Fibroblast of peridontal ligament (primary cell): ENCODE data around the gene PNRC1.
"Not testable (repeated sequence)": the region's sequence is repeated elsewhere in the genome, so short reads cannot be mapped to it uniquely, and the experiment has no call there.

Experiments used
- DNase-seq: peaks from one replicate; pipeline ENCODE4 v3.0.0-alpha.2; 2010; ENCODE audit errors: extremely low read depth

The PNRC1 gene

GRCh38 chr6:89080281-89081128 lies at the start of gene PNRC1:
PNRC1 (plus strand) TSS chr6:89080751; CDS start chr6:89080895, 144 bp downstream.
- DNase-seq: peak; percentile 99

DNA sequence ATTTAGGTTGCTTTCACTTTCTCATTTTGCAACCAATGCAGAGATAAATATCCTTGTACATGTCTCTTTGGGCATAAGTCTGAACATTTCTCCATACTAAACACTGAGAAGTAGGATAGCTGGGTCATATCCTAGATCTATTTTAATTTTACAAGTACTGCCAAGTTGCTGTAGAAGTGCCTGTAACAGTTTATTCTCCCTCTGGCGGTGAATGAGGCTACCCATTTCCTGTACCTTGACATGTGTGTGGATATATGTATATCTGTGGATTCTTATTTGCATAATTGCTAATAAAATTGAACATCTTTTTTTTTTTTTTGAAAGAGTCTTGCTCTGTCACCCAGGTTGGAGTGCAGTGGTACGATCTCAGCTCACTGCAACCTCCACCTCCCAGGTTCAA lies 48.0 kb upstream of the PNRC1 start:
- no peak for DNase-seq

- DNase-seq: no peak
Observed at GRCh38 chr6:89033461-89033860, 47.1 kb upstream of the PNRC1 start.

- not testable (repeated sequence) for DNase-seq
Observed at GRCh38 chr6:89034116-89034515, 46.4 kb upstream of the PNRC1 start.

DNA sequence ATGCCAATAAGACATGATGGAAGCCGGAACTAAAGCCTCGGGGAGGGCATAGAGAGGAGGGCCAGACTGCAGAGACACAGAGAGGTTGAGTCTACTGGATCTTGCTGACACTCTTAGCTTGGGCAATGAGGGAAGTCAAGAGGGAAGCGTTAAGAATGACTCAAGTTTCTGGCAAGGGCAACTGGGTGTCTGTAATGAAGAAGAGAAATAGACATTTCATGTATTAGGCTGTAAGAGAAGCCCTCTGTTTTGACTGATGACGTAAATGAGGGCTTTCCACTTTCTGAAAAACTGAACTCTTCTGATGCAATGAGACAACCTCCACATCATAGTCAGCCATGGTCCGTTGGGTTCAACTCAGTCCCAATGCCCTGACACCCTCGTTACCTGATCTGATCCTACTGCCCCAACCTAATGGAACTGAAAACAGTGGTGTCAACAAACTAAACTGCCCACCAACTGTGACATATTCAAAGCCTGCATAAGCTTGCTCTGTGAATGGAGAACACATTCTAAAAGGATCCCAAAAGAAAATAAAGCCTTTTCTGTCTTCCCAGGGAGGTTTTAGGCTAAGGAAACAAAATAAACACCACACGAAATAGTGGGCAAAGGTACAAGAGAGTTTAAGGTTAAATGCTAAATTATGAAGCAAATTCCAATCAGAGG lies 45.8 kb upstream of the PNRC1 start:
- DNase-seq: peak; percentile 78

DNA sequence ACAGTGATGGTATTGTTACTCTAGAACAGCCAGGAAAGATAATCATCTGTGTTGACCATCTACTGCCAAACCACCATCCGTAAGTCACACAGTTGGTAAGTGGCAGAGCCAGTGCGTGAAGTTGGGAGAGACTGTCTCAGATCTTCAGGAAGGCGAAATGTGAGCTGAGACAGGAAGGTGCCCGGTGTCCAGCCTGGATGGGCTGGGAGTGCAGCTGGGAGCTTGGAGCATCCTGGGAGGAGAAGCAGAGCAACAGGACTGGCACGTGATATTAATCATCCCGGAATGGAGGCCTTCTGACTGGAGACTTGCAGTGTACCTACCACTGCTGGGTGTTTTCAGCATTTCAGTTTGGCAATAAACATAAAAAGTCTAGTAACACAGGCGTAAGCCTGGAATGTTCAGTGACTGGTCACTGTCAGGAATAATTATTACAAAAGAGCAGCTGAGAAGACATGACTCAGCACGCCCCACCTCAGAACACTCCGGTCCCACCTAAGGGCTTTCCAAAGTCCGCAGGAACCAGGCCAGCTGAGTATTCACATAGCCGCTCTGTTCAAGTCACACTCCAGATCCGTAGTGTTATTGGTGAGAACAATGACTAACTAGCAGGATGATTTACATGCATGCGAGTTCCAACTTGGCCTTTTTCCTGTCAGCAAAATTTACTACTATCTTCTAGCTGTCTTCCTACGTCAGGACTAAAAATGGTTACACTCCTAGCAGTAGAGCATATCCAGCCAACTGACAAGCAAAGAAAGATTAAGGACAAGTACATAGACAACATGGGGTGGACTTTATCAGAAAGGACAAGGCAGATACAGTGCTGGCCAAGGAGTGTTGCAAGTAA lies 45.1 kb upstream of the PNRC1 start:
- peak; percentile 98 for DNase-seq

- no peak for DNase-seq
Observed at GRCh38 chr6:89037141-89037900, 43.2 kb upstream of the PNRC1 start.

DNA sequence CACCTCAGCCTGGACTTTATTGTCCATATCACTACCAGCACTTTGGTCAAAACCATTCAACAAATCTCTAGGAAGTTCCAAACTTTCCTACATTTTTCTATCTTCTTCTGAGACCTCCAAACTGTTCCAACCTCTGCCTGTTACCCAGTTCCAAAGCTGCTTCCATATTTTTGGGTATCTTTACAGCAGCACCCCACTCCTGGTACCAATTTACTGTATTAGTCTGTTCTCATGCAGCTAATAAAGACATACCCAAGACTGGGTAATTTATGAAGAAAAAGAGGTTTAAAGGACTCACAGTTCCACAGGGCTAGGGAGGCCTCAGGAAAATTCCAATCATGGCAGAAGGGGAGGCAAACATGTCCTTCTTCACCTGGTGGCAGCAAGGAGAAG lies 42.7 kb upstream of the PNRC1 start:
- not testable (repeated sequence) for DNase-seq

- DNase-seq: no peak
Observed at GRCh38 chr6:89042664-89043063, 37.9 kb upstream of the PNRC1 start.

- DNase-seq: no peak
Observed at GRCh38 chr6:89044328-89045010, 36.1 kb upstream of the PNRC1 start.

GRCh38 chr6:89045011-89045387 lies 35.6 kb upstream of the PNRC1 start:
- DNase-seq: no peak

DNA sequence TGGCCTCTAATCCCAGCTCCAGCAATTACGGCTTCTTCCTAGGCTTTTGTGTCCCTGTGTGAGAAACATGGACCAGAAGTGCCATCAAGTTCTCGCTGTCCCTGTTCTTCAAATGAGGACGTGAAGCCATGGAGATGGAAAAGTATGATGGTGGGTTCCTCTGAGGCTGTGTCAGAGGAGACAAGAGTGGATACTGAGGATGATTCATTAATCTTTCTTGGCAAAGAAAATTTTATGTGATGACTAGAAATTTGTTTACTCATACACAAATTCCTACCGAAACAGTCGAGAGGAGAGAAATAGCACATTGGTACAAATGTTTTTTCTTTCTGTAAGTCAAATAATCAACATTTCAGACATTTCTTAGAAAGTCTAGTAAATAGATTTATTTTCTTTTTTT lies 35.0 kb upstream of the PNRC1 start:
- DNase-seq: no peak

DNA sequence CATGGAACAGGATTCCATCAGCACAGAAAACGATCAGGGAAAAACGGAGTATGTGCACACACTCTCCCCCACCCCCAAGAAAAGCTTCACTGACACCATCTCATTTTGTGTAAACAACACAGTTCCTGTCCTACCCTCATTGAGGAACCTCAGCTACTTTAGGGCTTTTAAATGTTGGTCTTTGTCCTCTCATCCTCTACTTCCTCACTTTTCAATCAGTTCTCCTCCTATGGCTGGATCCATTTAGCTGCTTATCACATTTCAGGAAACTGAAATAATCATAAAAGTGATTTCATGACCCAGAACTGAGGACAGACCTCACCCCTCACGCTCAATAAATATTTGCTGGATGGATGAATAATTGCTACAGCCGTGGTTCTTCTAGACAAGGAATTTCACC lies 33.1 kb upstream of the PNRC1 start:
- no peak for DNase-seq

GRCh38 chr6:89048288-89048923 lies 32.1 kb upstream of the PNRC1 start:
- DNase-seq: no peak

DNA sequence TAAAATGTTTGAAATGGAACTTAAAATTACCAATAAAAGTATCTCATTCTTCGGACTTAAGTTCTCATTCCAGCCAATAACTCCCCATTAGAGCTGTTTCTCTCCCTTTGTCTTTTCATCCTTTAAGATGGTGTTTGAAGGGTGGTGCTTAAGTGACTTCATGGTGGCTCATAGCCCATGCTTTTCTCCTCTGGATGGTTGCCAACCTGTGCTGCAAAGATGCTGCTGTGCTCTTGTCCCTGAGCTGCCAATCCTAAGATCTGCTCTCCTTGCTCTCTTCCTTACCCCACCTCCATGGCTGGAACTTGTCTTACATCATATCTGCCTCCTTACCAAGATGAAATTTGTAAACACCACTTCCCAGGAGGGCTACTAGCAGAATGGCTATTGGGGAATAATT lies 31.6 kb upstream of the PNRC1 start:
- DNase-seq: peak; percentile 28

DNA sequence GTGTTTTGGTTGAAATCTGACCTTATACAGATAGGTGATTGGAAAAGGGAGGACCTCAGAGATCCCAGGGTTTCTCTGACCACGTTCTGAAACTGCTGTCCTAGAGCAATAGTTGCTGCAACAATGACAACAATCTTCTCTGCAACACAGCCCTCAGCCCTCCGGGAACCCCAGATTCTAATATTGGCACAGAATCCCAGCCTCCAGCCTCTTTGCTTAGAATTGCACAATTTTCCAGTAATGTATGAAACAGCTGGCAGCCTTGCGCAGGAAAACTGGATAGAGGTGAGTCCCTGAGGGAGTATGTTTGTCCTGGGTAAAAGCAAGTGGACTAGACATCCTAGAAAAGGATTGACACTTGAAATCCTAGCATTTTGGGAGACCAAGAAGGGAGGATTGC lies 30.4 kb upstream of the PNRC1 start:
- DNase-seq: peak; percentile 77

- no peak for DNase-seq
Observed at GRCh38 chr6:89050697-89051096, 29.9 kb upstream of the PNRC1 start.

DNA sequence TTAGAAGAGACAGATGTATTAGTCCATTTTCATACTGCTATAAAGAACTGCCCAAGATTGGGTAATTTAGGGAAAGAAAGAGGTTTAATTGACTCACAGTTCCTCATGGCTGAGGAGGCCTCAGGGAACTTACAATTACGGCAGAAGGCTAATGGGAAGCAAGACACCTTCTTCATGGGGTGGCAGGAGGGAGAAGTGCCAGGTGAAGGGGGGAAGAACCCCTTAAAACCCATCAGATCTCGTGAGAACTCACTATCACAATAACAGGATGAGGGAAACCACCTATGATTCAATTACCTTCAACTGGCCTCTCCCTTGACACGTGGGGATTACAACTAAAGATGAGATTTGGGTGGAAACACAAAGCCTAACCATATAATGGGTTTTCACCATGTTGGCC lies 28.9 kb upstream of the PNRC1 start:
- no peak for DNase-seq

GRCh38 chr6:89054208-89054607 lies 26.3 kb upstream of the PNRC1 start:
- DNase-seq: no peak

DNA sequence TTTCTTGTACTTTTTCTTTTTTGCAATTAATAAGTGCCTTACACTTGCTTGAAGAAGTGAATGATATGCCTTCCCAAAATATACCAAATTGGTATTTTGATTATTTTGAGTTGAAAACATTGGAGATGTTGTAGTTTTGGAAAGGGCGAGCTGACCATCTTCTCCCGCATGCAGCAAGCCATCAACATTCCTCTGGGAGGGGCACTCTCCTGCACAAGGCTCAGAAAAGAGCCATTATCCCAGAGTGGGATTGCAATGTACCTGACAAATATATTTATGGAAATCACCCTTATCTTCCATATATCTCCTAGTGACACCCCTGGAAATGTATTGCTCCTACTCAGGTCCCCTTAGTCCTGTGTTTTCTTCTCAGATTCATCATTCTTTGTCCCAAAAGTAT lies 22.8 kb upstream of the PNRC1 start:
- no peak for DNase-seq

DNA sequence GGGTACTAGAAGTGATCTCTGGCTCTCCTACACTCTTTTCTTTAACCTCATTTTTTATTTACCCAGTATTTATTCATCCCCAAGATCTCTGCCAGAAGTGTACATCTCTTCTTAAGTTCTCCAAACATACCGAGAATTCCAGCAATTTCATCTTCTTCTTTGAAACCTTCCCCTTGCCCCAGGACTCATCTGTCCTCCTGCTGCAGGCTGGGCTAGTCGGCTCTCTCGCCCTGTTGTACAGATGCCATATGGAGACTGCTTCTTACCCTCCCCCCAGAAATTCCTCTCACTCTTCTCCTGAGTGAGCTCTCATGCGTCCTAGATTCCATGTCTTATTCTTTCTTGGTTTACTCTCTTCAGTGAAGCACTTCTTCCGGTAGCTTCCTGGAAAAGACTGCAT lies 21.9 kb upstream of the PNRC1 start:
- no peak for DNase-seq
